ENCODE results near the gene CENPP.

CENPP gene

DNA sequence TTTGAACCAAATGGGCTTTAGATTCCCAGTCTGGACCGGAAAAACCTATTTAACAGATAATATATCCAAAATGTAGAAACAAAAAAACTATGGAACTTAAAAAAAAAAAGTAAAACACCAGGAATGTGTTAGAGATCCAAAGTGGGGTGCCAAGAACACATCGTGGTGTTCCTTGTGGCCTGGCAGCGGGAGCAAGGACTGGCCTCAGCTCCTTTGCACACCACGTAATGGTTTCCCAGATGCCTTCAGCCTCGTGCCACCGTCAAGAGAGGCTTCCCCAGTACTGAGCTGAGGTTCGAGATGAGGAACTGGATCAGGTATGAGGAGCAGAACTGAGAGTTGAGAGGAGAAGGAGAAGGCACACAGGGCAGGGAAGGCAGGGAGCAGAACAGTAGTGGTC lies 153.0 kb downstream of the CENPP start:
- DNase-seq (ENCODE audit: low read depth, low spot score), result no peak

DNA sequence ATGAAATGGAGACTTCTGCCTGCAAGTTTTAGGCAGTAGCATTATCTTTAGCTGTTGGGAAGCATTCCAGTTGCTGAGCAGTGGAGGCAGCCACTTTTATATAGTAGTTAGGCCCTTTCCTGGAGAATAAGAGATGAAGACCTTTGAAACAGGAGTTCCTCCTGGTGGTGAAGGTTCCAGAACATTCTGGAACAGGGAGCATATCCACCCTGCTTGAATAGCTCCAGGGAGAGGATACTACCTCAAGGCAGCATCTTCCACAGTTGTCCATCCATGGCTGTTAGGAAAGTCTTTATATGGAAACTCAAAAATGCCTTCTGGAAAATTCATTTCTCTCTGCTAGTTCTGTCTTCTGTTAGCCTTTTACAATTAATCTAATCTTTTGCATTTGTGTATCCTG lies 153.6 kb downstream of the CENPP start:
- DNase-seq (ENCODE audit: low read depth, low spot score), result no peak

DNA sequence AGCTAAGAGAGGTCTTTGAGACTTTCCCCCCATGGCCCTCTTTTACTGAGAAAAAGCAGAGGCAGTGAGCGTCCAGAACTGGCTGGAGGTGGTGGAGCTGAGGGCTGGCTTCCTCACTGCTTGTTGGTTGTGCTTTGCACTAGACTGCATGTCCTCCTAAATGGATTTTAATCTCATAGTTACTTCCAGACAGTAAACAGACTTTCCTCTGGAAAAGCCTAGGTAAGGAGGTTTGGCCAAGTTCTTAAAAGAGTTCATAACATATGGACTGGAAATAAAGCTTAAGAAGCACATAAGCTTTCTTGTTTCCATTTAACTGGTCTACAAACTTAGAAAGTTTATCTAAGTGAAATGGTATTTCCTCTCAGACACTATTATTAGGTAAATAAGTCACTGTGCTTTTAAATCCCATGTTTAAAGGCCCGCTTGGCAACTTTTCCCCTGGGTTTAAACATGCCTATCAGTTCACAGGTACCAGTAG lies 154.6 kb downstream of the CENPP start:
- DNase-seq (ENCODE audit: low read depth, low spot score), result no peak

DNA sequence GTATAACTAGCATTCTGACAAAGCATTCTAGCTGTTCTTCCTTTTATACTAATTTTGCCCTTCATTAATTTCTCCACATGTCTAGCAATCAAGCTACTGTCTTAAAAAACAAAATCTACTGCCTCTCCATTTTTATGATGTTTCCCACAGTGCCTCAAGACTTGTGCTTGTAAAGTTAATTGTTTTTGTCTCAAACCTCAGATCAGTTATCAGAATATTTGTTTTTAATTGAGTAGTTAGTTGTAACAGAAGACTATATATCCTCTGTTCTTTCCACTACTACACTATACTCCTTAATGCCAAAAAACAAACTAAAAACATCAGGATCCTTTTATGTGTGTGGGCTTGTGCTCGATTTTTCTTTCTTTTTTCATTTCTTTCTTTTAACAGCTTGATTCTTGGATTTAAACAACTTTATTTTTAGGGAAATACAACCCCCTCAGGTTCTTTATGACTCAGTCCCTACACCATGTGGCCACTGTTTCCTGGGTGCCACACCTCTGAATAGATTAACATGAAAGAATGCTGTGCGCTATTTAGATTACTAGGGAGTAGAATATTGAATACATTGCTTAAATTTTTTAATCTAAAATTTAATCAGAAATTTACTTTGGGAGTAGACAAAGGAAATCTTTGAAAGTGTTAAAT lies 155.4 kb downstream of the CENPP start:
- DNase-seq (ENCODE audit: low read depth, low spot score), result no peak

DNA sequence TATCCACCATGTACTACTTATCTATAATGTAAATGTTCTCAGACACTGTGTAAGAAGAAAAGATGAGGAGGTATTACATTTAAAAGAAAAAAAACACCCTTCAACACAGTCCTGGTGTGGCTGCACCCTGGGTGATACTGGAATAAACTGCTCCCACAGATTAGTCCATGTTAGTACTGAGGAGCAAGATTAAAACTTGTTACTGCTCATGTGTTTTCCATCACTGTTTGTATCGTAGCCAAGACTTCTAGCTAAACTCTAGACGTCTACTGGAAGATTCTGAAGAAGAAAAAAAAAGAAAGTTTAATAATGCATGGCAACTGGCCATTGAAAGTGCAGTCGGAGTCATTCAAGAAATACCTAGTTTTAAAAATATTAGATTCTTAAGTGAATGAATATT lies 156.6 kb downstream of the CENPP start, which contains the start of gene ASPN:
ASPN (minus strand) TSS at position 178 of the 400 bp plus-strand sequence.
- no peak for DNase-seq (ENCODE audit: low read depth, low spot score)

DNA sequence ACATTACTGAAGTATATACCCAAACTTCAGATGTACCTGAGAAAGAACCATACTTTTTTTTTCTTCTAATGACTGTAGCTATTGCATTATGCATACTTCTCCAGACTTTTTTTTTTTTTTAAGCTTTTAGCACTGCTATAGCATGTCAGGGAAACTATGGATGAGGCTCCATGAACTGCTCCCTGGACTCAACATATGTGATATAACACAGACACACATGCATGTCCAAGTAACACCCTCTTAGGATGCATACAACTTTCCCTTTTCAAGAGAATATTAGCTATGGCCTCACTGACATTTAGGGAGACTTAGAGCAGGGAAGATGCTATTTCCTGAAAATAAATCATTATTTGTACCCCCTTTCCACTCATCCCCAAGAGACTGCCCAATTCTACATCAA lies 157.1 kb downstream of the CENPP start:
- DNase-seq (ENCODE audit: low read depth, low spot score), result no peak

DNA sequence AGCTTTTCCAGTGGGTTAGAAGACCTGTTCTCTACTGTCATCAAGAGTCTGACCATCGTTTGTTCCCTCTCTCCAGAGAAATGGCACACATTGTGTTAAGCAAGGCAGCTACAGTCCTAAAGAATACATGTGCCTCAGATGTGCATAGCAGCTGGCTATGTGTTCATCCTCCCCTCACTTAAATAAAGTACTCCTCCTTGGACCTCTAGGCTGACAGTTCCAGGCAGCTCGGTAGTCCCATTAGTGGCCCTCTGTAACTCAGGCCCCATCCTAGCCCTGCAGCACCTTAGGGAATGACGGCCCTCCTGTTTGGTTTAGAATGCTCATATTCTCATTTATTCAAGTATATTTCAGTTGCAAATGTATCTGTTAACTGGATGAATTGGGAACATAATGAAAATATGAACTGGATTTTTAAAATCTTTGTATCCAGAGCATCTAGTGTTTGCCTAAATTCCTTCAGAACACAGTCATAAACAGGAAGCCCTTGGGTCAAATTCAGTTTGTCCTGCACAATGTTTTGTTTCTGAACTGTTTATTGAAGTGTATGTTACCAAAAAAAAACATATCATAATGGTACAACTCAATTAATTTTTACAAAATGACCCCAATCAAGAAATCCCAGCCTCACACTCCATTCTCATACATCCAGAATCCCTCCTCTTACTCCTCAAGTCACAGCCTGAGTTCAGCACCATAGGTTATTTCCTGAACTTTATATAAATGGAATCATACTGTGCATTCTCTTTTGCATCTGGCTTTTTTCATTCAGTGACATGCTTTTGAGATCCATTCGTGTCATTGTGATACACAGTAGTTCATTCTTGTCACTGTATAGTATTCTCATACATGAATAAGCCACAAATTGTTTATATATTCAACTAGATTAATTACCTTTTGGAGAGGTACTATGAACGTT lies 158.1 kb downstream of the CENPP start:
- DNase-seq (ENCODE audit: low read depth, low spot score), result no peak

DNA sequence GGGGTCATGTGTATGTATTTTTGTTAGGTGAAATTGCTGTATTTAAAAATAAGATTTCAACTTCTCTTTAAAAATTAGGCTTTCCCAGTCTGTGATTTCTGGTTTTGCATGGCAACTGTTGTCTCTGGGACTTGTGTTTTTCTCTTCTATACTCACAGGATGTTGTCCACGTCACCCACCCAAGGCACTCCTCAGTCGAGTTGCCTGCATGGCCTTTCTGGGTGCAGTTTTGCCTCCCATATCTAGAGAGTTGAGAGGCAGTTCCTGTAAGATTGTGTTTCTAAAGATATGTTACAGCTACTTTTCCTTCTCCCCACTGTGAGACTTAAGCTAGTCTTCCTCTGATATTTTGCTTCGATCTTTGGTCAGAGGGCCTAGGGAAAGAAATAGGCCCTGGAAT lies 158.8 kb downstream of the CENPP start:
- no peak for DNase-seq (ENCODE audit: low read depth, low spot score)

DNA sequence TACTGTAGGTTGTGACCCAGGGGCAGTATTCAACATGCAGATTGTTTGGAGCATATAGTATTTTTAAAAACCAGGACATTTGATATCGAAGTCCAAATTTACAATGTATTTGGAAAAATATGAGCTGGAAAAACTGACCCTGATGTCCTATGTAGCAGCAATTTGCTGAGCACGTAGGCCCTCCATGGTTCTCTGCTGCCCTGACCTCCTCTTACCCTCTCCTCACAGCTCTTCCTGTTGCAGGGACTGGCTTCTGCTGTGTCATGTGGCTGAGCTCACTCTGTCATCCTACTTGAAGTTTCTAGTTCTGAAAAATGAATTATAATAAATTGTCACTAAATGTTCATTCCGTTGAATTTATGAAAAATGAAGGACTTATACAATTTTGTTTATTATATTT lies 160.6 kb downstream of the CENPP start:
- no peak for DNase-seq (ENCODE audit: low read depth, low spot score)

DNA sequence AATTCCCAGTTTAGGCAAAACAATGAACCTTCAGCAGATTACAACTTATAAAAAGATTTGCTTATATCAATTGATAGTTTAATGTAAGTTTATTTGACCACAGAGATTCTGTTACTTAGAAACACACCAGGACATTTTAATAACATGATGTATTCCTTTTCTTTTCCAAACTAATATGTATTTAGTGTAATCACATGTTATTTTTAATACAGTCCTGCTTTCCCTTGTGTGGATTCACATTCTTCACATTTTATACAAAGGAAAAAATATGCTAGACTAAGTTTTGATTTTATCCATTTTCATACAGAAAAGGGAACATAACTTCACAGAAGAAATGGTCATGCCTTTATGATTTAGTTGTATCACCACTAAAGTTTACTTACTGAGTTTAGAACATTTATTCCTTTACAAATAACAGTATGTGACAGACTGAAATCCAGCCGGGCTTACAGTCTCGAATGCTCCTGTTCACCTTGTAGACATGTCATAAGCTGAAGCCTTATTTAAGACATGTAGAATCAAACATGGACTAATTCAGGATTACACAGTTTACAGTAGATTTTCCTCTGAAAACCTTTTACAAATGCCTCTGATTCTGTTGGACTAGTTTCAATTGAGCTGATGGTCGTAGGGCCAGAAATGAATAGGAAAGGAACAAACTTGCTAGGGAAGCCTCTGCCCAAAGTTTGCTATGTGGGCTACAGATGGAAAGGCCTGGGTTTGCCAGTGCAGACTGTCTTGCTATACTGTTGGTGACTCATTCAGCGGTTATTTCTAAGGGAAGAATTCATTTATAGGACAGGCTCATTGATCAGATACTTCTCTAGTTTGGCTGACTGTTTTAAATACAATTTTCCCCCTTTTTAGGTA lies 163.2 kb downstream of the CENPP start:
- no peak for DNase-seq (ENCODE audit: low read depth, low spot score)

DNA sequence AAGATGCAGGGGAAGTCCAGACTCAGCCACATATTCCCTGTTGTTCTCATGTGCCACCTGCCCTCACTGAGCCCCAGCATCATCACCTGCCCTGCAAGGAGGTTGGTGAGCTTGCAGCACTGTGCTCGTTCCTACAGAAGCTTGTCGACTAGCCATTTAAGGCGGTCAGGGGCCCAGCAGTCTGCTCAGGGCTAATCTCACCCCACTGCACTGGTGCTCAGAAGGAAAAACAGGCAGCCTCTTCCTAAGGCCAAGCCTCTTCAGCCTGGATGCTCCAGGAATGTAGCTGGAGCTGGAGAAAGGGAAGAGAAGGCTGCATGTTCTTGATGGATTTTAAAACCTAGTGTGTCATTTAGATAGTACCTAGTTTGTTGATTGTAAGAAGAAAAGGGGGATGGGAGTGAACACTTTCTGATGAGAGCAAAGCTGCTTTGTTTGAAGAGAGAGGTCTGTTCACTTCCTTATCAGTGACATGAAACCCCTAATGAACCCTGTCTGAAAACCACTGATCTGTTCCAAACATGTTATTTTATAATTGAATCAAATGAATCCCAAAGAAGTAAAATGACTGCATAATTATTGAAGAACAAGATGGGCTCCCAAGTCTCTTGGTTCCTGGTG lies 167.1 kb downstream of the CENPP start:
- no peak for DNase-seq (ENCODE audit: low read depth, low spot score)

DNA sequence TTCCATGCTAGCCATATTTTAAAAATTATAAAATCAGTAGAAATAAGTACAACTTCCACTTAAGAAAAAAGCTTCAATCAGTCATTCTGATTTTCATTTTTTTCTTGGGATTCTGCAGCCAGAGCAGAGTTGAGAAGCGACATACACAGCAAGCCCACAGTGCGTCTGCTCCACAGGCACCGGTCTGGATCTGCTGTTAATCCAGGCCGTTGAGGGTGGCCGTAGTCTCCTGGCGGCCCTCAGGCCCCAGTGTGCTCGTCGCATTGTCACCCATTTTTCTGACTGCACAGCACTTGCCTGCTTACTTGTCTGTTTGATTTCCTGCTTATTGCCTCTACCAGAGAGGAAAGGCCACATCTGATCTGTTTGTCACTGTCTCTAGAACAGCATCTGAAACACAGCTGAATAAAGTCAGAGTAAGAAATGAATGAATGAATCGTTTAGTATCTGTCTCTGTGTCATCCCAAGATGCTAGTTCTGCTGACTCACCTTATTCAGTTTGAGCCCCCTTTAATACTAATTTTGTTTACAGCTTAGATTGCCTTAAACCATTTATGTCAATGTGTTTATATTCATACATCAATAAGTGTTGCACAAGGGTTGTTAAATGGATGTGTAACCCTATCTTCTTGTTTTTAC lies 168.1 kb downstream of the CENPP start:
- no peak for DNase-seq (ENCODE audit: low read depth, low spot score)

DNA sequence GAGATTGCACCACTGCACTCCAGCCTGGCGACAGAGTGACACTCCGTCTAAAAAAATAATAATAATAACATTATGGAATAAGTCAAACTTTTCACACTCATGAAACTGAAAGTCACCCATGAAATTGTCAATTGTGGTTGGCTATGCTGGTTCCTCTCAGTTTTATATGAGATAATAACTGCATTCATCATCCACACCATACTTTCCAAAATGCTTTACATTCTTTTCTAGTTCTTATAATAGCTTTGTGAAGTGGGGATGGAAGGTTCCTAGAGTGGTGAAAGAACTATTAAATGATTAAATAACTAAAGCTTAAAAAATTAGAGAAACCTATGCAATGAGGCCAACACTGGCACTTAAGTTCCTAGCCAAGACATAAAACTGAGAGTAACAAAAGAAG lies 169.1 kb downstream of the CENPP start:
- no peak for DNase-seq (ENCODE audit: low read depth, low spot score)

DNA sequence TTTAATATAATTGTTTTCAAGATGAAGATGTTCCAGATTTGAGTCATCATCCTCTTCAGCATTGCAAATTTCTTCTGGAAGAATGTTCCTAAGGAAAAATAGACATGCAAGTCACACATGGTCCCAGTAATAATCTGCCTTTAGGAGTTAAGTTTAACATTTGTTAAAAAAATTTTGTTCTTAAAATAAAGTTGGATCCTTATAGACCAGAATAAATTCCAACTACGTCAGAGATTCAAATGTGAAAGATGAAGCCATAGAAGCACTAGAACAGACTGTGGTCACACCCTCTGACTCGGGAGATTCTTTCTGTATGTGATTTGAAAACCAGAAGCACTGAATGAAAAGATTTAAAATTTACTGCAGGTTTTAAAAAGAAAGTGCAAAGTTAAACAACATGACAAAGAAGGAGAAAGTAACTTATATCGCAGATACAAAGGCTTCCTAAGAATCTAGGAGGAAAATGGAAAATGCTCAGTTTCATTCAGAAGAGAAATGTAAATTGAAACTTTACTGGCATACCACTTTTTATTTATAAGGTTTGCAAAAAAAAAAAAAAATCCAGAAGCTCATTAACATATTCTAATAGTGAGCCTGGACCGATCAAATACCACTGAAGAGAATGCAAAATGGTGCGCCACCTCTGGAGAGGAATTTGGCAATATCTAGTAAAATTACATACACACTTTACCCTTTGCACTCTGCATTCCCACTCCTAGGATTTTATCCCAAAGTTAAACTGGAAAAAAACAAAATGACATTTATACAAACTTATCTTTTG lies 170.8 kb downstream of the CENPP start:
- no peak for DNase-seq (ENCODE audit: low read depth, low spot score)

DNA sequence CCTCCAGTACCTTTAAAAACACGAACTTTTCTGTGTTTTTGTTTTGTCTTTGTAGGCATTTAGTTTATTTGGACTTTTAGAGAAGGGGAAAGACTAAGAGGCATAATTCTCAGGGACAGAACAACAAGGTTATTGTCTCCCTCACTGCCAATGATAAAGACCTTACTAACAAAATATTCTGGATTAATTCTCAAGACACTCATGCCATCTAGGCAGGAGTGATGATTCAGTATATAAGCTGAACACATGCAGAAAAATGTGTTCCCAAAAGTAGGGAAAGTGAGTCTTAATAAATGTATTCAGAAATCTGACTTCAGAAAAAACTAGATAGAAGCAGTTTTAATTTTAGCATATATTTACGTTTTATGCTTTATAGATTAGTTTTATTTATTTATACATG lies 173.9 kb downstream of the CENPP start:
- DNase-seq (ENCODE audit: low read depth, low spot score), result no peak

DNA sequence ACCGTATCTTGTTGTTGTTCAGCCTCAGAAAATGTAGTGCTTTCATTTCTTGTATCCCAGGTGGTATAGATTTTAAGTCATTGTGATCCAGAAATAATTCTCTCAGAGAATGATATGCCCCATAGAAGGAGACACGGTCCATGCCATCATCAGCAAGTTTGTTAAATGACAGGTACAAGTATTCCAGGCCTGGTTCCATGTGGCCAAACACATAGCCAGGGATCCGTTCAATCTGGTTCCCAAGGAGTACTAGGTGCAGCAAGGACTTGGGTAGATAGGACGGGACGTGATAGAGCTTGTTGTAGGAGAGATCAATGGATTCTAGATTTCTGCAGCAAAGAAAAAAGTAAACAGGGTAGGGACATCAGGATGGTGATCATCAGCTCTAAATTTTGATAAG lies 175.0 kb downstream of the CENPP start:
- no peak for DNase-seq (ENCODE audit: low read depth, low spot score)

DNA sequence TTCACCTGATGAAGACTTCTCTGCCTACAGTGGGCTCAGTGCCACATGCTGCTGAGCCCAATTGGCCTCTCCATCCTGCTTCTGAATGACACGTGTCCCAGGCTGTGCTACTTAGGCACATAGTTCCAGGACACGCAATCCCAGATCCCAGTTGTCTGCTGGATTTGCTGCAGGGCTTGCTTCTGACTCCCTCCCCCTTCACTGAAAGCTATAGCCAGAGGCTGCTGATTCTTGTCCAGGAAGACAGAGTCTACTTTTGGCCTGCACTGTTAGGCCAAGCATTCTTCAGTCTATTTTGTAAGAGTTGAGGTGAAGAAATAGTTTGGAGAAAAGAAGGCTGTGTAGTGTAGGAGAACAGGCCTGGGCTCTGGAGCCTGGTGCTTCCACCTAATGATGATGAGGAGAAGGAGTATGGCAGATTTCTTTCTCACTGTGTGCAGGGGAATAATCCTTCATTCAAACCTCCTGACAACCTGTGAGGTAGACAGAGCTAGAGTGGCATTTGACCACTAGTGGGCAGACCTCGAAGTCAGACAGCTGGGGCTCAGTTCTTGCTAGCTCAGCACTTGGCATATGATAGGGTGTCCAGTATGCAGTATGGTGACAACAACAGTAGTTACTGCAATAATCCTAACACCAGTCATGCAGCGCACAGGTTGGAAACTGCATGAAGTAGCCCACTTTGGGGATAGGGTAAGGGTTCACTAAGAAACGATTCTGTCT lies 176.1 kb downstream of the CENPP start:
- no peak for DNase-seq (ENCODE audit: low read depth, low spot score)

DNA sequence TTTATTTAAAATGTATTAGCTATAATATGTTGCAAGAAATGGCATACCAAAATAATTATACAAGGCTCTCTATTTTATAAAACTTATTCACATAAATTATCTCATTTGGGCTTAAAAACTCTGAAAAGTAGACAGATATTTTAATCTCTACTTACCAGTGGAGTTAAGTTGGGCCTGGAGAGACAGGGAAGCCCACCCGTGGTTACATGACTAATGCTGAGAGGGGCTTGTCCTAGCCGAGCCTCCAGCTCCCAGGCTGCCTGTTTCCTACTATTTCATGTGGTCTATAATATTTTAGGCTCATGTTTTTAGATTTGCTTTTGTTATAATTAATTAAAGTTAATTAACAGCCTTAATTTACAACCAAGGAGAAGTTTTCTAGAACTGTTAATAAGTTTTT lies 177.4 kb downstream of the CENPP start:
- DNase-seq (ENCODE audit: low read depth, low spot score), result no peak

DNA sequence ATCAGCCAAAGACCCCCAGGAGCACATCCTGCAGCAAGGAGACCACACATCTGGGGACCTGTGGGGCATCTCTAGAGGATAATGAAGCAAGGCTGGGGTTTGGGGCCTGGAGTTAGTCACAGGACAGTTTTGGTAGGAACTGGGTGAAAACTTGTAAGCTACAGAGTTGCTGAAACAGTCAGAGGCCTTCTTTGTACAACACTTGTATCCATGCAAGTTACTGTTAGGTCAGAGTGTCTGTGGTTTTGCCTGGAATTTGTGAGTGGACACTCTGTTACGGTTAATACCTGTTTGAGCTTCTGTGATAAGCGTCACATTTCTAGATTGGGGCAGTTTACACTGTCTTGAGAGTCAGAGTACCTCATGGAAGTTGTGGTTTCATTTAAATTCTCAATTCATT lies 179.1 kb downstream of the CENPP start:
- DNase-seq (ENCODE audit: low read depth, low spot score), result no peak

All from brain pericyte (primary cell).